Right atrium auricular region (tissue), 2 donors: ENCODE data around the gene TRIM69. TPM values are rescaled to one million over a fixed set of nuclear protein-coding genes. Genes with fewer than 3 reads are reported as not detected.

Experiments
- DNase-seq: peaks from one replicate; pipeline ENCODE4 v3.0.0-alpha.2; 2019; ENCODE audit warnings: low spot score
- H3K27ac ChIP-seq, 2 donors: fragments of 200-600 bp; sonication (generic); 1 replicate in 1 of 2; 2 replicates in 1 of 2; pipeline ENCODE4 v1.5.1; 2016 to 2019
- H3K27me3 ChIP-seq, 2 donors: fragments of 200-600 bp; sonication (generic); one replicate each; pipeline versions ENCODE4 v1.5.1 to v1.6.0; 2017 to 2019
- H3K36me3 ChIP-seq: fragments of 200-600 bp; sonication (generic); one replicate; pipeline ENCODE4 v1.5.1; 2016
- H3K4me1 ChIP-seq, 2 donors: fragments of 200-600 bp; sonication (generic); one replicate each; pipeline versions ENCODE4 v1.5.1 to v1.6.0; 2017 to 2019
- H3K4me3 ChIP-seq, 2 donors: fragments of 200-600 bp; sonication (generic); 1 replicate in 1 of 2; 2 replicates in 1 of 2; pipeline ENCODE4 v1.5.1; 2017 to 2019; ENCODE audit warnings: mild to moderate bottlenecking in 1 of 2, moderate library complexity in 1 of 2
- H3K9me3 ChIP-seq, 2 donors: fragments of 200-600 bp; sonication (generic); one replicate each; pipeline ENCODE4 v1.5.1; 2019
- total RNA-seq, 2 donors: library from RNA; depleted of rRNA; stranded (reverse); fragments of >200 nt; gene quantifications; one replicate each; pipeline ENCODE4 v1.1.0, GENCODE V29; 2016
- TF ChIP-seq, protein P1 (sequence below), 2 donors: fragments of 200-600 bp; sonication (generic); IDR thresholded peaks; one replicate each; pipeline ENCODE4 v1.5.1; 2019; ENCODE audit warnings: antibody characterized with exemption in 2 of 2

TRIM69 gene
- total RNA-seq, 2 donors from 2014 or later = 28.9 to 55.1 TPM

DNA sequence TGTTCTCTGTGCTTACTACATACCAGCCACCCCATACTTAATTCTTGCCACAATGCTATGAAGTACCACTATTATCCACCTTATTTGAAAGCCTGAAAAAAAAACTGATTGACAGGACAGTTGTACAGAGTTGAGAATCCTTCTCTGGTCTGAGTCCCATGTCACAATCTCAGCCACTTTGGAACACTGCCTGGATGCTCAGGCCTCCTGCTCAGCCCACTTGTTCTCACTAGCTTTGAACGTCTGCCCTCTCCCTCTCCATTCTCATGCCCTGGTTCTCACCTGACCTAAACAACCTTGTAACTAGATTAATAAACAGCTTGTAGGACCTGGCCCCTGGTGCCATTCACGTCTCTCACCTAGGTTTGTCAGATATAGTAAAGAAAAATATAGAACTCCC lies 53.9 kb downstream of the TRIM69 start:
- DNase-seq = no peak

DNA sequence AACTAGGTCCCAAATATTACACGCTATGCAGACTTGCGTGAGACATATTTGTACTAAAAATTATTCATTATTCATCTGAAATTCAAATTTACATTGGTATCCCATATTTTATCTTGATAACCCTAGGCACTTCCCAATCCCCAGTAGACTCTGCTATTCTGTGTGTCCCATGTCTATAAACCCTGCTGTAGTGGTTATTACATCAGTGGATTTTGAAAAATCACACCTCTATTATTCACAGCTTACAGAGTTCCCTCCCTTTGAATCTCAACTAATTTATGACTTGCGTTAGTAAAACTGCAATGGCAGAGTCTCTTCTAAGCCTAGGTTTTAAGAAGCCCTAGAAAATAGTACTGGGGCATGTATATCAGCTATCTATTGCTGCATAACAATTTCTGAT lies 54.3 kb downstream of the TRIM69 start:
- no peaks in the 10 kb centered on the region for H3K4me1 ChIP-seq
- H3K27ac ChIP-seq = no peak overlapping the region
- no peaks in the 10 kb centered on the region for H3K36me3 ChIP-seq
- no peak for DNase-seq
- H3K9me3 ChIP-seq = no peaks in the 10 kb centered on the region
- TF ChIP-seq, protein P1, sequence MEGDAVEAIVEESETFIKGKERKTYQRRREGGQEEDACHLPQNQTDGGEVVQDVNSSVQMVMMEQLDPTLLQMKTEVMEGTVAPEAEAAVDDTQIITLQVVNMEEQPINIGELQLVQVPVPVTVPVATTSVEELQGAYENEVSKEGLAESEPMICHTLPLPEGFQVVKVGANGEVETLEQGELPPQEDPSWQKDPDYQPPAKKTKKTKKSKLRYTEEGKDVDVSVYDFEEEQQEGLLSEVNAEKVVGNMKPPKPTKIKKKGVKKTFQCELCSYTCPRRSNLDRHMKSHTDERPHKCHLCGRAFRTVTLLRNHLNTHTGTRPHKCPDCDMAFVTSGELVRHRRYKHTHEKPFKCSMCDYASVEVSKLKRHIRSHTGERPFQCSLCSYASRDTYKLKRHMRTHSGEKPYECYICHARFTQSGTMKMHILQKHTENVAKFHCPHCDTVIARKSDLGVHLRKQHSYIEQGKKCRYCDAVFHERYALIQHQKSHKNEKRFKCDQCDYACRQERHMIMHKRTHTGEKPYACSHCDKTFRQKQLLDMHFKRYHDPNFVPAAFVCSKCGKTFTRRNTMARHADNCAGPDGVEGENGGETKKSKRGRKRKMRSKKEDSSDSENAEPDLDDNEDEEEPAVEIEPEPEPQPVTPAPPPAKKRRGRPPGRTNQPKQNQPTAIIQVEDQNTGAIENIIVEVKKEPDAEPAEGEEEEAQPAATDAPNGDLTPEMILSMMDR (IDR thresholded peaks at IDR 0.05) = no peak
- H3K4me3 ChIP-seq = no peak overlapping the region
- no peaks in the 10 kb centered on the region for H3K27me3 ChIP-seq

More for the DNA sequence above, 53.9 kb downstream of the TRIM69 start:
- no peaks in the 10 kb centered on the region for H3K9me3 ChIP-seq
- no peaks in the 10 kb centered on the region for H3K27me3 ChIP-seq
- H3K27ac ChIP-seq = no peak overlapping the region
- no peaks in the 10 kb centered on the region for H3K36me3 ChIP-seq
- H3K4me3 ChIP-seq = no peak overlapping the region
- TF ChIP-seq, protein P1 (IDR thresholded peaks at IDR 0.05) = no peak
- H3K4me1 ChIP-seq = no peaks in the 10 kb centered on the region

DNA sequence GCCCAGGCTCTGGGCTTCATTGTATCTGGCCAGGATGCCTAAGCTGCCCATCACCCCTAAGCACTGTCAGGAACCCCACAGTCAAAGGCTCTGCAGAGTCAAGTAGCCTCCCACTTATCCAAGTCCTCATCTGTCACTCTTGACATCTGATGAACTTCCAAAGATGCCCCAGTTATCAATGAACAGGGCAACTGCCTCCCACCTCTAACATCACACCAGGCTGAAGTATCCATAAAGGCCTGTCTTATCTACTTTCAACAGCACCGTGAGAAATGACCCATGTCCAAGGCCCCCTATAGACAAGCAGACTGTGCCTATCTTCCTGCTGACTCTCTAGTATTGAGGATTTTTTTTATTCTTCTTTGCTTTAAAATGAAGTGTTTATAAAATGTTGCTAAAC lies 56.4 kb downstream of the TRIM69 start:
- Histone ChIP-seq H3K27me3 (no peaks in the 10 kb centered on the region), H3K27ac (no peak overlapping the region), H3K4me3 (no peak overlapping the region), H3K4me1 (no peaks in the 10 kb centered on the region), H3K36me3 (no peaks in the 10 kb centered on the region), H3K9me3 (no peaks in the 10 kb centered on the region)
- DNase-seq = no peak
- TF ChIP-seq, protein P1 (IDR thresholded peaks at IDR 0.05) = no peak

DNA sequence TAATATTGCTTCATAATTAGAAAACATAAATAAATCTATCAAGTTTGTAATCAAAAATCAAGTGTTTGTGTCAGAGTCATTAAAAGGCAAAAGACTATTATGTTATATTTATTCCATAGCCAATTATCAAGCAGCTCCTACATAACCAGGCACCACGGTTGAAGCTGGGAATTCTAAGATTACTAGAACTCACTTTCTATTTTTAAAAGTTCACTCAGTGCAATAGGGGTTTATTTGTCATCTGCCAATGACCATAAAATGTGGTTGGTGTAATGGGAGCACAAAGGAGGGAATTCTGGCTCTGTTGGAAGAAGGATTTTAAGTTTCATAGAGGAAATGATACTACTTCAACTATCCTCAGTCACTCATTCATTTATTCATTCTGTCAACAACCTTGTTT lies 57.7 kb downstream of the TRIM69 start:
- Histone ChIP-seq H3K4me3 (no peak overlapping the region), H3K27me3 (no peaks in the 10 kb centered on the region), H3K27ac (no peak overlapping the region), H3K9me3 (no peaks in the 10 kb centered on the region), H3K4me1 (no peaks in the 10 kb centered on the region), H3K36me3 (no peaks in the 10 kb centered on the region)
- TF ChIP-seq, protein P1 (IDR thresholded peaks at IDR 0.05) = no peak
- no peak for DNase-seq

DNA sequence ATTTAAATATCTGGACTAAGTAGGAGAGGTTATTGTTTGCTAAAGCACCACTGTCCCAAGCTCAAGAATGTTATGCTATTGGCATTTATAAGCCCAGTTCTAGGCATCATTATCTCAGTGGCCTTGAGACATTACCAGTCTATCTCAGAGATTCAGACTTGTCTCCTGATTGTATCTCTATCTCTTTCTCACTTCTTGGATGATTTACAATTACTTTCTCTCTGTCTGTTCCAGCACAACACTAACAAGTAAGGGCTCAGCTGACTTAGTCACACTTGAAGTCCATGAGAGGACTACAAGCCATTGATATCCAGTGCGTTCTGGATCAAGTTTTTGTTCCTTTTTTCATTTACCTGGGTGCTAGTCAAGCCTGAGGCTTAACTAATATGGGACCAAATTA lies 60.2 kb downstream of the TRIM69 start:
- no peaks in the 10 kb centered on the region for H3K36me3 ChIP-seq
- H3K4me1 ChIP-seq = no peaks in the 10 kb centered on the region
- TF ChIP-seq, protein P1 (IDR thresholded peaks at IDR 0.05) = no peak
- no peak overlapping the region for H3K4me3 ChIP-seq
- DNase-seq = no peak
- no peaks in the 10 kb centered on the region for H3K27me3 ChIP-seq
- H3K9me3 ChIP-seq = no peaks in the 10 kb centered on the region
- no peak overlapping the region for H3K27ac ChIP-seq

DNA sequence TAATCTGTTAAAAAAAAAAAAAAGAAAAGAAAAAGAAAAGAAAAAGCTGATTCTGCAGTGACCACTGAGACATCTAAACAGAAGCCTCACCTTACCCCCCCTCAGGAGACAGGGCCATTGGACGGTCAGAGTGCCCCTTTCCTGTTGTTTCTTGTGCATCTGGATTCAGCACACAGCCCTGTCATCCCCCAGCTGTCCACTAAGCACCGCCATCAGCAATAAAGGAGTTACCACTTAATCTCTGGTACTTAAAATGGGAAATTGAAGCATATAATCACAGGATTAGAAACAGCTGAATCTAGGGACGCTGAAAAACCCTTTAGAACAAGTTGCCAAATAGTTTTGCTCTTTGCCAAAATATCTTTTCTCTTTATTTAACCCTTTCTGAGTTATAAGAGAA lies 62.5 kb downstream of the TRIM69 start:
- TF ChIP-seq, protein P1 (IDR thresholded peaks at IDR 0.05) = peak in 1 of 2 donors; percentile 36
- H3K36me3 ChIP-seq = no peaks in the 10 kb centered on the region
- no peak overlapping the region for H3K4me3 ChIP-seq
- H3K27ac ChIP-seq = no peak overlapping the region
- H3K4me1 ChIP-seq = peaks cover 0 to 6% of the 10 kb centered on the region in 2 donors
- H3K27me3 ChIP-seq = no peaks in the 10 kb centered on the region
- H3K9me3 ChIP-seq = no peaks in the 10 kb centered on the region
- DNase-seq = no peak
